HG02759 (cell line): ENCODE data around the gene OPALIN.

Experiments
- ATAC-seq: cut with Tn5 transposase; IDR thresholded peaks from one replicate; pipeline ENCODE4 v1.9.1; 2021; ENCODE audit warnings: mild to moderate bottlenecking, moderate library complexity; ENCODE audit not compliant: unreplicated experiment

Gene OPALIN

GRCh38 chr10:96358851-96359540 is at the start of gene OPALIN:
Gene OPALIN, minus strand, starts transcription at chr10:96359002. Its CDS starts 106 bp downstream, at chr10:96358896.
- no peak for ATAC-seq

GRCh38 chr10:96408201-96408600 is 49.4 kb upstream of the OPALIN start:
- no peak for ATAC-seq

- ATAC-seq: no peak
Observed at GRCh38 chr10:96407560-96408069, 48.8 kb upstream of the OPALIN start.

GRCh38 chr10:96406091-96406490 is 47.3 kb upstream of the OPALIN start:
- no peak for ATAC-seq

- ATAC-seq: no peak
Observed at GRCh38 chr10:96402417-96403305, 43.9 kb upstream of the OPALIN start.

- ATAC-seq: no peak
Observed at GRCh38 chr10:96401036-96401435, 42.2 kb upstream of the OPALIN start.

- no peak for ATAC-seq
Observed at GRCh38 chr10:96400465-96400864, 41.7 kb upstream of the OPALIN start.

GRCh38 chr10:96397902-96398301 is 39.1 kb upstream of the OPALIN start:
- no peak for ATAC-seq

GRCh38 chr10:96395931-96396877 is 37.4 kb upstream of the OPALIN start:
- ATAC-seq: no peak

GRCh38 chr10:96390460-96390864 is 31.7 kb upstream of the OPALIN start:
- ATAC-seq: no peak

- ATAC-seq: no peak
Observed at GRCh38 chr10:96389785-96390184, 31.0 kb upstream of the OPALIN start.

- no peak for ATAC-seq
Observed at GRCh38 chr10:96387601-96388000, 28.8 kb upstream of the OPALIN start.

- ATAC-seq: no peak
Observed at GRCh38 chr10:96387161-96387560, 28.4 kb upstream of the OPALIN start.

GRCh38 chr10:96384506-96384905 is 25.7 kb upstream of the OPALIN start:
- no peak for ATAC-seq

- no peak for ATAC-seq
Observed at GRCh38 chr10:96380821-96381220, 22.0 kb upstream of the OPALIN start.

- no peak for ATAC-seq
Observed at GRCh38 chr10:96379758-96380157, 21.0 kb upstream of the OPALIN start.

- no peak for ATAC-seq
Observed at GRCh38 chr10:96378741-96379140, 19.9 kb upstream of the OPALIN start.

- ATAC-seq: no peak
Observed at GRCh38 chr10:96377816-96378294, 19.1 kb upstream of the OPALIN start.

- no peak for ATAC-seq
Observed at GRCh38 chr10:96376483-96376882, 17.7 kb upstream of the OPALIN start.

GRCh38 chr10:96374985-96375830 is 16.4 kb upstream of the OPALIN start:
- ATAC-seq: peak; percentile 82
